ENCODE data around the gene NYAP2.

- TF ChIP-seq CTCF (conservative IDR thresholded peaks at IDR 0.05 in 1 of 2, IDR thresholded peaks at IDR 0.05 in 1 of 2; ENCODE audit: extremely low read depth in 1 of 2, insufficient read depth in 1 of 2, low read depth in 1 of 2, low read length in 2 of 2) = no peak
- TF ChIP-seq EZH2 (IDR thresholded peaks at IDR 0.05; ENCODE audit: borderline replicate concordance, low read length) = no peak
These were observed 67.5 kb downstream of the NYAP2 start for GRCh38 chr2:225466891-225467604.
